Gastroesophageal sphincter (tissue), 3 donors: Measurements from ENCODE around the gene CFAP45.

Experiments used
- CTCF ChIP-seq, 4 experiments: fragments of 200-600 bp in 2 of 4; fragments of 450-650 bp in 2 of 4; sonication (generic) in 1 of 4; IDR thresholded peaks; one replicate each; pipeline ENCODE4 v1.5.1; 2017 to 2019; ENCODE audit warnings: antibody characterized with exemption in 4 of 4, mild to moderate bottlenecking in 2 of 4, moderate library complexity in 2 of 4
- POLR2A ChIP-seq, 2 donors: fragments of 450-650 bp; IDR thresholded peaks; one replicate each; pipeline ENCODE4 v1.6.1; 2017; ENCODE audit warnings: antibody characterized with exemption in 2 of 2, mild to moderate bottlenecking in 2 of 2, moderate library complexity in 1 of 2
- POLR2AphosphoS5 ChIP-seq: sonication (generic); formaldehyde crosslinking; IDR thresholded peaks from one replicate; pipeline ENCODE4 v1.6.1; 2017; ENCODE audit warnings: antibody characterized with exemption

GRCh38 chr1:159900755-159901360 lies 893 bp upstream of the CFAP45 start:
- no peak for TF ChIP-seq CTCF (IDR thresholded peaks at IDR 0.05)
- no peak for TF ChIP-seq POLR2AphosphoS5
- TF ChIP-seq POLR2A (IDR thresholded peaks at IDR 0.05): no peak
